HepG2 (cell line): ENCODE data around the gene SOAT2. TPM values are rescaled to one million over a fixed set of nuclear protein-coding genes. Genes with fewer than 3 reads are reported as not detected.
A peak's percentile ranks its signal among the peaks of the same experiment; 100 is the strongest.

Experiments
- ARID3A ChIP-seq: IDR thresholded peaks from 2 replicates; pipeline ENCODE4 v1.6.1; 2012; ENCODE audit warnings: low read depth, low read length, improper control_type of control experiment
- GFI1 ChIP-seq: sonication (generic); formaldehyde crosslinking; IDR thresholded peaks from 2 replicates; pipeline ENCODE4 v1.5.0; 2020; ENCODE audit warnings: missing genetic modification reagents, mild to moderate bottlenecking, borderline replicate concordance
- SP5 ChIP-seq: IDR thresholded peaks from 2 replicates; pipeline ENCODE4 v1.6.1; 2016; ENCODE audit warnings: low read depth, borderline replicate concordance
- THAP11 ChIP-seq: IDR thresholded peaks from 2 replicates; pipeline ENCODE4 v1.6.1; 2016; ENCODE audit warnings: missing biosample characterization, missing genetic modification reagents
- THAP8 ChIP-seq: sonication (generic); formaldehyde crosslinking; IDR thresholded peaks from 2 replicates; pipeline ENCODE4 v1.5.1; 2020; ENCODE audit warnings: missing genetic modification reagents, mild to moderate bottlenecking, borderline replicate concordance
- YY1 ChIP-seq: IDR thresholded peaks from 2 replicates; pipeline ENCODE4 v1.6.1; 2011; ENCODE audit warnings: low read length, low read depth, moderate library complexity, mild to moderate bottlenecking; ENCODE audit not compliant: insufficient read depth, insufficient replicate concordance
- ZBTB7B ChIP-seq: sonication (generic); formaldehyde crosslinking; IDR thresholded peaks from 2 replicates; pipeline ENCODE4 v1.4.0; 2020; ENCODE audit warnings: missing genetic modification reagents
- ZFP82 ChIP-seq: sonication (generic); formaldehyde crosslinking; IDR thresholded peaks from 2 replicates; pipeline ENCODE4 v1.5.1; 2020; ENCODE audit warnings: mild to moderate bottlenecking, missing genetic modification reagents, borderline replicate concordance
- ZNF678 ChIP-seq: sonication (generic); formaldehyde crosslinking; IDR thresholded peaks from 2 replicates; pipeline ENCODE4 v1.4.0; 2020; ENCODE audit warnings: mild to moderate bottlenecking, missing genetic modification reagents
- polyA plus RNA-seq, 8 experiments: library from polyadenylated mRNA; depleted of rRNA in 3 of 8; stranded (reverse) in 7 of 8; unstranded in 1 of 8; fragments of >200 nt; fragmentation: Illumina TruSeq in 4 of 8; extraction: Trizol in 4 of 8; gene quantifications; 2 replicates each; pipeline versions ENCODE4 v1.2.1 to v1.2.3, GENCODE V29; 2011 to 2016; ENCODE audit warnings: low read depth in 4 of 8, missing spikeins in 1 of 8, mixed read lengths in 1 of 8; ENCODE audit not compliant: insufficient read depth in 1 of 8
- total RNA-seq, 5 experiments: library from RNA; depleted of rRNA; stranded (reverse); fragments of >200 nt; fragmentation: Illumina TruSeq; extraction: Trizol; gene quantifications; 2 replicates each; pipeline ENCODE4 v1.2.3, GENCODE V29; 2016; ENCODE audit warnings: low read depth in 1 of 5
- TF ChIP-seq, protein P1 (sequence below): sonication (generic); formaldehyde crosslinking; IDR thresholded peaks from 2 replicates; pipeline ENCODE4 v1.5.0; 2020; ENCODE audit warnings: mild to moderate bottlenecking, missing genetic modification reagents, borderline replicate concordance
- TF ChIP-seq, protein P2 (sequence below): sonication (generic); formaldehyde crosslinking; IDR thresholded peaks from 2 replicates; pipeline ENCODE4 v1.5.0; 2020; ENCODE audit warnings: mild to moderate bottlenecking, missing genetic modification reagents
- TF ChIP-seq, protein P3 (sequence below), 2 experiments: sonication (generic) in 1 of 2; formaldehyde crosslinking in 1 of 2; IDR thresholded peaks; 2 replicates each; pipeline versions ENCODE4 v1.5.1 to v1.6.1; 2011 to 2020; ENCODE audit warnings: borderline replicate concordance in 1 of 2, low read depth in 1 of 2, low read length in 1 of 2, mild to moderate bottlenecking in 1 of 2, missing genetic modification reagents in 1 of 2, moderate library complexity in 1 of 2

SOAT2 gene
- total and polyA plus RNA-seq, 2 of the 13 experiments (the other 11 are each of a cell fraction or from before 2014, with no cell fraction given), result 14.9 to 108 TPM

GRCh38 chr12:53161119-53161911 lies 58.0 kb downstream of the SOAT2 start (continued):
- no peak for TF ChIP-seq ZFP82 (CRISPR knock-in tag)
- TF ChIP-seq, protein P1, sequence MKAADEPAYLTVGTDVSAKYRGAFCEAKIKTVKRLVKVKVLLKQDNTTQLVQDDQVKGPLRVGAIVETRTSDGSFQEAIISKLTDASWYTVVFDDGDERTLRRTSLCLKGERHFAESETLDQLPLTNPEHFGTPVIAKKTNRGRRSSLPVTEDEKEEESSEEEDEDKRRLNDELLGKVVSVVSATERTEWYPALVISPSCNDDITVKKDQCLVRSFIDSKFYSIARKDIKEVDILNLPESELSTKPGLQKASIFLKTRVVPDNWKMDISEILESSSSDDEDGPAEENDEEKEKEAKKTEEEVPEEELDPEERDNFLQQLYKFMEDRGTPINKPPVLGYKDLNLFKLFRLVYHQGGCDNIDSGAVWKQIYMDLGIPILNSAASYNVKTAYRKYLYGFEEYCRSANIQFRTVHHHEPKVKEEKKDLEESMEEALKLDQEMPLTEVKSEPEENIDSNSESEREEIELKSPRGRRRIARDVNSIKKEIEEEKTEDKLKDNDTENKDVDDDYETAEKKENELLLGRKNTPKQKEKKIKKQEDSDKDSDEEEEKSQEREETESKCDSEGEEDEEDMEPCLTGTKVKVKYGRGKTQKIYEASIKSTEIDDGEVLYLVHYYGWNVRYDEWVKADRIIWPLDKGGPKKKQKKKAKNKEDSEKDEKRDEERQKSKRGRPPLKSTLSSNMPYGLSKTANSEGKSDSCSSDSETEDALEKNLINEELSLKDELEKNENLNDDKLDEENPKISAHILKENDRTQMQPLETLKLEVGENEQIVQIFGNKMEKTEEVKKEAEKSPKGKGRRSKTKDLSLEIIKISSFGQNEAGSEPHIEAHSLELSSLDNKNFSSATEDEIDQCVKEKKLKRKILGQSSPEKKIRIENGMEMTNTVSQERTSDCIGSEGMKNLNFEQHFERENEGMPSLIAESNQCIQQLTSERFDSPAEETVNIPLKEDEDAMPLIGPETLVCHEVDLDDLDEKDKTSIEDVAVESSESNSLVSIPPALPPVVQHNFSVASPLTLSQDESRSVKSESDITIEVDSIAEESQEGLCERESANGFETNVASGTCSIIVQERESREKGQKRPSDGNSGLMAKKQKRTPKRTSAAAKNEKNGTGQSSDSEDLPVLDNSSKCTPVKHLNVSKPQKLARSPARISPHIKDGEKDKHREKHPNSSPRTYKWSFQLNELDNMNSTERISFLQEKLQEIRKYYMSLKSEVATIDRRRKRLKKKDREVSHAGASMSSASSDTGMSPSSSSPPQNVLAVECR (CRISPR knock-in tag), result peak; percentile 33; the same call in 1 of the 2 replicates
- no peak for TF ChIP-seq SP5 (CRISPR knock-in tag)
- no peak for TF ChIP-seq ARID3A
- TF ChIP-seq YY1, result no peak
- no peak for TF ChIP-seq THAP8 (CRISPR knock-in tag)
- TF ChIP-seq THAP11 (CRISPR knock-in tag), result no peak
- TF ChIP-seq GFI1 (CRISPR knock-in tag), result no peak
- TF ChIP-seq, protein P2, sequence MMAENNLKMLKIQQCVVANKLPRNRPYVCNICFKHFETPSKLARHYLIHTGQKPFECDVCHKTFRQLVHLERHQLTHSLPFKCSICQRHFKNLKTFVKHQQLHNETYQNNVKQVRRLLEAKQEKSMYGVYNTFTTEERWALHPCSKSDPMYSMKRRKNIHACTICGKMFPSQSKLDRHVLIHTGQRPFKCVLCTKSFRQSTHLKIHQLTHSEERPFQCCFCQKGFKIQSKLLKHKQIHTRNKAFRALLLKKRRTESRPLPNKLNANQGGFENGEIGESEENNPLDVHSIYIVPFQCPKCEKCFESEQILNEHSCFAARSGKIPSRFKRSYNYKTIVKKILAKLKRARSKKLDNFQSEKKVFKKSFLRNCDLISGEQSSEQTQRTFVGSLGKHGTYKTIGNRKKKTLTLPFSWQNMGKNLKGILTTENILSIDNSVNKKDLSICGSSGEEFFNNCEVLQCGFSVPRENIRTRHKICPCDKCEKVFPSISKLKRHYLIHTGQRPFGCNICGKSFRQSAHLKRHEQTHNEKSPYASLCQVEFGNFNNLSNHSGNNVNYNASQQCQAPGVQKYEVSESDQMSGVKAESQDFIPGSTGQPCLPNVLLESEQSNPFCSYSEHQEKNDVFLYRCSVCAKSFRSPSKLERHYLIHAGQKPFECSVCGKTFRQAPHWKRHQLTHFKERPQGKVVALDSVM (CRISPR knock-in tag), result peak; percentile 56; the same call in 1 of the 2 replicates
- no peak for TF ChIP-seq ZNF678
- TF ChIP-seq, protein P3, sequence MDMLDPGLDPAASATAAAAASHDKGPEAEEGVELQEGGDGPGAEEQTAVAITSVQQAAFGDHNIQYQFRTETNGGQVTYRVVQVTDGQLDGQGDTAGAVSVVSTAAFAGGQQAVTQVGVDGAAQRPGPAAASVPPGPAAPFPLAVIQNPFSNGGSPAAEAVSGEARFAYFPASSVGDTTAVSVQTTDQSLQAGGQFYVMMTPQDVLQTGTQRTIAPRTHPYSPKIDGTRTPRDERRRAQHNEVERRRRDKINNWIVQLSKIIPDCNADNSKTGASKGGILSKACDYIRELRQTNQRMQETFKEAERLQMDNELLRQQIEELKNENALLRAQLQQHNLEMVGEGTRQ (IDR thresholded peaks at IDR 0.05; ENCODE audit: low read depth, low read length), result no peak
- TF ChIP-seq, protein P3 (CRISPR knock-in tag; IDR thresholded peaks at IDR 0.05; ENCODE audit: borderline replicate concordance), result no peak
- 0 out of 2 replicates have a peak, but pooled peaks have one; percentile 21 for TF ChIP-seq ZBTB7B (CRISPR knock-in tag)
